ENCODE results near the gene BNC2.

The BNC2 gene

GRCh38 chr9:16396389-16396788 lies 474.1 kb downstream of the BNC2 start:
- DNase-seq = no peak

GRCh38 chr9:16391369-16391768 lies 479.1 kb downstream of the BNC2 start:
- no peak for DNase-seq

GRCh38 chr9:16387382-16387781 lies 483.1 kb downstream of the BNC2 start:
- no peak for DNase-seq

DNA sequence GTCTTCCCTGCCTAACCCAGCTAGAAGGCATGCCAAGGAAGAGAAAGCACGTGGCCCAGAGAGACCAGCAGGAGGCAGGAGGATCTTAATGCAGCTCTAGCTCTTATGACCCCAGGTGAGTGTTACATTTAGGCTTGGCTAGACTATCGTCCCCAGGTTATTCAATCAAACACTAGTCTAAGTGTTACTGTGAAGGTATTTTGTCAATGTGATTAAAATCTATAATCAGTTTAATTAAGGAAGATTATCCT lies 483.7 kb downstream of the BNC2 start:
- no peak for DNase-seq

DNA sequence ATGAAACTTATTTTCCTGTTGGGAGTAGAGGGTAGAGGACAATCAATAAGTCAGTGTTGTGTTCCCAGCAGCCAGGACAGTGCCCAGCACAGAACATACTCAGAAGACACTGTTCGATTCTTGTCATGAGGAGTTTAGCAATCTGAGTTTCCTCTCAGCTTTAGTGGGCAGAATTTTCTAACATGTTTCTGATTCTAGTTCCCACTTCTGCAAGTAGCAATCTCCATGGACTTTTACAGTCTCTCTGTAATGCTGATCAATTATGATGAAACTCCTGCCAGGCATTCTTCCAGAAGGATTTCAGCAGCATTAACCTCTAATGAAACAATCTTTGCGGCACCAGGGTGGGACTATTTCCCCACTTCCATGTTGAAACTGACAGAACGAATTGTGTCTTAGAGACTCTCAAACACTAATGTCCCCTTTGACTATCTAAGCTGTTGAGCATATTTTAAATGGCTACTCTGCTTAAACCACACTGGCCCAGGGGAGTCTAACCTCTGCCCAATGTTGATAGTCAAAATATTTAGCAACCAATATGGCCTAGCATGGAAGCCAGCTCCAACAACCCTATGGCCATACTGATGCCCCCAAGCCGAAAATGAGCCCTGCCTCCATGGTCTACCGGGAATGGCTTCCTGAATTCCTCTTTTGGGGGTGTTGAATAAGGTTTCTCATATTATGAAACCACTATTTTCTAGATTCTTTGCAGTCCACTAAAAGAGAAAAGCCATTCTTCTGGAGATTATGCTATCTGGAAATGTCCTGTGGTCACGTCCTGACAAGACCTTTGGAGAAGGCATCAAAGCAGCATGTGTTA lies 484.3 kb downstream of the BNC2 start:
- no peak for DNase-seq

DNA sequence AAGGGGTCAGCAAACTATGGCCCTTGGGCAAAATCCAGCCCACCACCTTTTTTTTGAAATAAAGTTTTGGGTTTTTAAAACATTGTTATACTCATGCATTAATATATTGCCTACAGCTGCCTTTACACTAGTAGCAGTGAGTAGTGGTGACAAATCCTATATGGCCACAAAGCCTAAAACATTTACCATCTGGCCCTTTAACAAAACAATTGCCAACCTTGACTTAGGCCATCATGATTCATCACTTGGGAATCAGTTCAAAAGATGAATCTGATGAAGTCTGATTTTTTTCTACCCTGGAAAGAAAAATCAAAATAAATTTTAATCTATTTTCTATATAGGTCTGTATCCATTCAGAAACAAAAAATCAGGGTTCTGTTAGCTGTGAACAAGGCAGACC lies 484.9 kb downstream of the BNC2 start:
- no peak for DNase-seq

DNA sequence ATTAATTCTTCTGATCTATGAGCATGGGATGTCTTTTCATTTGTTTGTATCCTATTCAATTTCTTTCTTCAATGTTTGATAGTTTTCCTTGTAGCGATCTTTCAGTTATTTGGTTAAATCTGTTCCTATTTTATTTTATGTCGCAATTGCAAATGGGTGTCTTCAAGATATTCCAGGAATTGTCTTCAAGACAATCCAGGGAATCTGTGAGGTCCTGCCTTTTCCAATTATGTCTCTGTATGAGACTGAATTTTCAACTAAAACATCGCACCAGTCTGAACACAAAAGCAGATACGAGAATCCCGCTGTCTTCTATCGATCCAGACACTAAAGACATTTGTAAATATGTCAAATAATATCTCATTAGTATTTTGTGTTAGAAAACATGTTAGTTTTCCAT lies 485.5 kb downstream of the BNC2 start:
- DNase-seq = no peak

DNA sequence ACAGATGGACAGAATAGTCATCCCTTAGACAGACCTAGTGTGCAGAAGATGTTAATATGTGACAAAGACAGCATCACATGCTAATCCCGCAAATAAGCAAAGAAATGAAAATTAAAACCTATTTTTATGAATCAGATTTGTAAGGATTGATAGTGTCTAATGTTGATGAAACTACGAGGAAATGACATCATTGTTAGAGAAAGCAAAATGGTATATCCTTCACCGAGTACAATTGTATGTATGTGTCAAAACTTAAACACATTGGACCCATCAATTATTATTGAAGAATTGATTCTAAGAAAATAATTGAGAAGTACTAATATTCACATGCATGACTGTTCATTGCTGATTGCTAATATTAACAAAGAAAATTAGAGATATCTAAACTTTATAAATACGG lies 493.2 kb downstream of the BNC2 start:
- DNase-seq = no peak

GRCh38 chr9:16371306-16371705 lies 499.2 kb downstream of the BNC2 start:
- DNase-seq = no peak

DNA sequence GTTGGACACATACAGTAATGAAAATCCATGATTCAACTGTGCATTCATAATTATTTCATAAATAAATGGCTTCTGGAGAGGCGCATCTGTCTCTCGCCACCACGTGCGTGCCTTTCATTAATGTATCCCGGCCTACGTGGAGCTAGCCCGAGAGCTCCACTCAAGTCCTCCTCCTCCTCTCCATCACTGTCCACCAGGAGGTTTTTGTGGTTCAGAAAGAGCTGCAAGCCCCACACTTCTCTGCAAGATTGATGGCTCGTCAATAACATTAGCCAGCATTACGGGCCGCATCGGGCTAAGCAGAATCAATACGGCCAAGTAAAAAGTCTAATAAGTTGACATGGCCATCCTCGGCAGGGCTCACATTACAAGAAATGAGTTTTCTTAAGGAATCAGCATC lies 499.8 kb downstream of the BNC2 start:
- no peak for DNase-seq

DNA sequence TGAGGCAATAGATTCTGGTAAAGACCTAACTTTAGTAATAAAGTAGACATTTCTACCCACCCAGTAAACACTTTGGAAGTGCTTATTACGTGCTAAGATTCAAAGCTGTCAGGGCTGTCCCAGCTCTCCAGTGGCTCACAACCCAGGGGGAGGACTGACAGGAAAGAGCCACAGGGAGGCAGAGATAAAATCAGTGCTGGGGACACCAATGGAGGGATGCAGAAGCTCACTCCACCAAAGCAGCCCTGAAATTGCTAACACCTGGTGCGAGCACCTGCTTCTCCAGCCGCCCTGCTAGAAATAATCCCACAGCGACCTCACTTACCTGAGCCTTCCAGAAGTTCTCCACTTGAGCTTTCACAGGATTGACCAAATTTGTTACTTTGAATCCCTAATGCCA lies 501.0 kb downstream of the BNC2 start:
- DNase-seq = no peak

DNA sequence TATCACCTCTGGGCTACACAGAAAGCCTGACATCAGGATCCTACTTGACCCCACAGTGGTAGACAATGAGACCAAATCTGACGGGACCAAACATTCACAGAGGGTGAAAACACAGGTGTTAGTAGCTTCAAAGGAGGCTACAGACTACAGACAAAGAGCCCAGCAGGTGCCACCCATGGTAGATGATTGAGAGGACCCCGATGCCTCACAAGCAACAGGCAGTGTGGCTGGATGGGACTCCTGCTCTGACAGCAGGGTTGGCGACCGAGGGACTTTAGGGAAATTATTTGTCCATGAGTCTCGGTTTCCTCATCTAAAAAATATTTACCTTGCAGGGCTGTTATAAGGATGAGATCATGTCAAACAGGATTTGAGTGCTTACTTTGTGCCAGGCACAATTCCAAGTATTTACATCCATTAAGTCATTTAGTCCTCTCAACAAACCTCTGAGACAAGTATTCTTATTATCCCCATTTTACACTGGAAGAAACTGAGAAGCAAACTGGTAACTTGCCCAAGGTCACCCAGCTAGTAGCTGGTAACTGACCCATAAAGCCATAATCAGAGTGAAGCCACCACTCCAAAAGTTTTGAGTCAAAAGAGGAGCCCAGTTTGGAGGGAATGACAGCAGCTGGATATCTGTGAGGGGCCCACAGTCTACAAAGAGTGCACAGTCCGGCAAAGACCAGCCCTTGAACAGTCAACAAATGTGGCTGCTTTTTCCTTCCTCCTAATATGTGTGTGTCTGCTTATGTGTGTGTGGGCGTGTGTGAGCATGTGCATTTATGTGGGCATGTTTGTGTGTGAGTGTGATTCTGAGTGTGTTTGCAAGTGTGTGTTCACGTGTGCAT lies 502.0 kb downstream of the BNC2 start:
- DNase-seq = no peak

DNA sequence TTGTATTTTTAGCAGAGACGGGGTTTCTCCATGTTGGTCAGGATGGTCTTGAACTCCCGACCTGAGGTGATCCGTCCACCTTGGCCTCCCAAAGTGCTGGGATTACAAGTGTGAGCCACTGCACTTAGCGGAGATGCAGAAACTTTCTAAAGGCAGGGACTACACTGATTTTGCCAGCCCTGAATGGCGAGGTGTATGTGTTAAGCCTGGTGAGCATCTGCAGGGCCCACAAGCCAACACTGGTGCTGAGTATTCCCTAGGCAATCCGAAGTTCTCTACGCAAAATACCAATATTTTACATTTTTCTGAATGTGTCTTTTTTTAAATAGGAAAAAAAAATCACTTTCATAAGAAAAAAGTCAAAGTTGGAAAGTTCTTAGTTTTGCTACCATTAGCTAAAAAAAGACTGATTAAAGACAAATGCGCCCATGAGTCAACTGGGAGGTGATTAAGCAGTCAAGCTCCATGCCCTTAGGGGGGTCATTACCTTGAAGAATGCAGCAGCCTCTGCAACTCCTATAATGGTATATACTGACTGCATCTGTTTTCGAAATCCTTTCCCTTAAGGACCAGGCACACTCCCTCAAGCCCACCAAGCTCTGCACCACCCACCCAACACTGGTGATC lies 502.8 kb downstream of the BNC2 start:
- no peak for DNase-seq

- no peak for DNase-seq
These were observed 506.1 kb downstream of the BNC2 start for GRCh38 chr9:16364347-16364746.

DNA sequence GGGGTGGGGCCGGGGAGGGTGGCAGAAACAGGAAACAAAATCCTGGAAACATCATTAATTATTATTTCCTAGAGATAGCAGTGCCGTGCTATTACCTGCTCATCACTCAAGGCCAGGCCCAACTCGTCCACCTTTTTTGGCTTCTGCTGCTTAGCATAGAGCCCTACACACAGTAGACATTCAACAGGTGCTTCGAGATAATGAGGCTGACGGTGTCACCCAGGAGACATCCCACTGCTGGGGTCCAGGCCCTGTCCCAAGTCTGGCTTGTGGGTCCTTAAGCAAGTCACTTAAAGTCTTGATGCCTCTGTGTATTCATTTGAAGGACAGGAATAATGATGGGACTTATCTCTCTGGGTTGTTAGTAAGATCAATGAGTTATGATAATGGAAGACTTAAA lies 506.6 kb downstream of the BNC2 start:
- DNase-seq = no peak

- DNase-seq = no peak
These were observed 507.2 kb downstream of the BNC2 start for GRCh38 chr9:16363073-16363781.

- DNase-seq = no peak
These were observed 508.5 kb downstream of the BNC2 start for GRCh38 chr9:16361939-16362338.

DNA sequence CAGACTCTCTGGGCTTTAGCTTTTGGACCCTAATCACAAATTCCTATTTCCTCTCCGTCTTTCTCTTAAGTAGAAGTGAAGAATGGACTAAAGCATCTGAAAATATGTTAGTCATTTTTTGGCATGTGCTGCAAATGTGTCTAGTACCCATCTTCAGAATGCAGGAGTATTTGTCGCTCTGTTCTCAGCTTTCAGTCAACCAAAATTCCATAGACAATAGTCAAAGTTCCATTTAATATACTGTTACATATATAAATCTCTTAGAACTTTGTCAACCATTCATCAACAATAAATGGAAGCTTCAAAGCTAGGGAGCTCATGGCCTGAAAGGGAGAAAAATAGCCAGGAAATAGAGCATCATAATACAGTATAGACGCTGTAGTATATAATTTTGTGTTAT lies 509.4 kb downstream of the BNC2 start:
- DNase-seq = no peak

GRCh38 chr9:16360247-16360646 lies 510.2 kb downstream of the BNC2 start:
- DNase-seq = no peak
